Ovary (tissue), 9 donors: ENCODE measurements around the gene AP5Z1. TPM values are rescaled to one million over a fixed set of nuclear protein-coding genes. Genes with fewer than 3 reads are reported as not detected.

Experiments used
- DNase-seq, 5 donors: peaks; one replicate each; pipeline ENCODE4 v3.0.0-alpha.2; 2019 to 2020
- H3K27ac ChIP-seq, 2 donors: fragments of 200-600 bp; one replicate each; pipeline versions ENCODE4 v1.5.1 to v1.8.0; 2019 to 2022
- H3K27me3 ChIP-seq: fragments of 200-600 bp; one replicate; pipeline ENCODE4 v1.8.0; 2022
- H3K36me3 ChIP-seq: fragments of 200-600 bp; sonication (generic); one replicate; pipeline ENCODE4 v1.5.1; 2019
- H3K4me1 ChIP-seq: one replicate; pipeline ENCODE4 v1.8.1; 2013; ENCODE audit warnings: mild to moderate bottlenecking, moderate library complexity; ENCODE audit not compliant: insufficient read depth
- H3K4me3 ChIP-seq: fragments of 200-600 bp; sonication (generic); one replicate; pipeline ENCODE4 v1.5.1; 2017
- H3K9me3 ChIP-seq, 2 donors: fragments of 200-600 bp in 1 of 2; sonication (generic) in 1 of 2; one replicate each; pipeline versions ENCODE4 v1.5.1 to v1.8.1; 2013 to 2019; ENCODE audit warnings: mild to moderate bottlenecking in 1 of 2, moderate library complexity in 1 of 2
- EP300 ChIP-seq: sonication (generic); formaldehyde crosslinking; IDR thresholded peaks from one replicate; pipeline ENCODE4 v1.6.1; 2017; ENCODE audit warnings: antibody characterized with exemption
- POLR2A ChIP-seq: fragments of 450-650 bp; IDR thresholded peaks from one replicate; pipeline ENCODE4 v1.6.1; 2017; ENCODE audit warnings: antibody characterized with exemption, mild to moderate bottlenecking, moderate library complexity
- WGBS, 3 donors: extraction: QIAGEN DNeasy Blood & Tissue Kit in 1 of 3; methylation state at CpG; one replicate each; pipeline versions ENCODE4 v1.1.5 to v1.1.7; 2013 to 2017; 5-methylcytosine and 5-hydroxymethylcytosine counted together
- intact Hi-C, 4 donors: fragments of 100-400 bp; cut with DNase I; formaldehyde crosslinking; loops; one replicate each; pipeline versions ENCODE4 v1.11.0 to v1.15.1; 2022 to 2023
- polyA plus RNA-seq, 2 donors: library from polyadenylated mRNA; stranded (reverse); fragments of 200-250 nt in 1 of 2; fragments of 350-450 nt in 1 of 2; fragmentation: Illumina TruSeq in 1 of 2; extraction: RNeasy Lipid Tissue Mini Kit (QIAGEN cat#74804) in 1 of 2; gene quantifications; one replicate each; pipeline ENCODE4 v1.2.3, GENCODE V29; 2013 to 2014
- total RNA-seq, 7 donors: library from RNA; depleted of rRNA in 2 of 7; stranded (reverse); fragments of >200 nt in 2 of 7; fragmentation: NEBNext Ultra II Directional in 3 of 7; extraction: Animal tissue kit (Norgen Biotek cat#: 25700) in 3 of 7; gene quantifications; one replicate each; pipeline versions ENCODE4 v1.1.0 to v1.2.4, GENCODE V29; 2016 to 2023
- TF ChIP-seq, protein P1 (sequence below), 3 donors: fragments of 450-650 bp in 2 of 3; fragments of 200-600 bp in 1 of 3; IDR thresholded peaks; one replicate each; pipeline versions ENCODE4 v1.5.1 to v1.8.0; 2016 to 2022; ENCODE audit warnings: antibody characterized with exemption in 3 of 3, mild to moderate bottlenecking in 1 of 3
- donor health status: DM: no; HTN: no; CAD: no; lungs with moderate emphysema.
- donor health status: DM: no; HTN: no; CAD: no.
- donor health status: Bipolar disorder and iron deficiency.
- donor health status: DM: yes; HTN: yes; CAD: no.
- donor health status: DM: no; HTN: no; CAD: no.
- donor health status: DM: yes; HTN: yes; CAD: no.

Gene AP5Z1
- total and polyA plus RNA-seq, 9 donors: 2.4 to 37.3 (median 23.1) TPM

DNA sequence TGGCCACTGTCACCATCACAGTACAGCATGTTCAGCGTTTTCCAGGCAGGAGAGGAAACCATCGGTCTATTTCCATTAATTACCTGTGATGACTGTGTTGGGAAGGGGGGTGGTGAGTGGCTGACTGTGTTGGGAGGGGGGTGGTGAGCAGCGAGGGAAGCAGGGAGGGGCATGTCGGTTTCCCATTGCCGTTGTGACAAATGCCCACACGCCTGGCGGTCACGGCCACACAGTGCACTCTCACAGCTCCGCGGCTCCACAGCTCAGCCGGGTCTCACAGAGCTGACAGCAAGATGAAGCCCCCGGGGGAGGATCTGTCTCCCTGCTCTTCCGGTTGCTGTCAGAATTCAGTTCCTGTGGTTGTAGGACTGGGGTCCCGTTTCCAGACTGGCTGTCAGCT is 39.0 kb downstream of the AP5Z1 start:
- WGBS, 3 donors: 77 to 85% (median 79%) methylated on average over 14 of the region's 14 CpGs

GRCh38 chr7:4815121-4815520 is 39.7 kb downstream of the AP5Z1 start:
- no peak for TF ChIP-seq POLR2A
- TF ChIP-seq, protein P1, sequence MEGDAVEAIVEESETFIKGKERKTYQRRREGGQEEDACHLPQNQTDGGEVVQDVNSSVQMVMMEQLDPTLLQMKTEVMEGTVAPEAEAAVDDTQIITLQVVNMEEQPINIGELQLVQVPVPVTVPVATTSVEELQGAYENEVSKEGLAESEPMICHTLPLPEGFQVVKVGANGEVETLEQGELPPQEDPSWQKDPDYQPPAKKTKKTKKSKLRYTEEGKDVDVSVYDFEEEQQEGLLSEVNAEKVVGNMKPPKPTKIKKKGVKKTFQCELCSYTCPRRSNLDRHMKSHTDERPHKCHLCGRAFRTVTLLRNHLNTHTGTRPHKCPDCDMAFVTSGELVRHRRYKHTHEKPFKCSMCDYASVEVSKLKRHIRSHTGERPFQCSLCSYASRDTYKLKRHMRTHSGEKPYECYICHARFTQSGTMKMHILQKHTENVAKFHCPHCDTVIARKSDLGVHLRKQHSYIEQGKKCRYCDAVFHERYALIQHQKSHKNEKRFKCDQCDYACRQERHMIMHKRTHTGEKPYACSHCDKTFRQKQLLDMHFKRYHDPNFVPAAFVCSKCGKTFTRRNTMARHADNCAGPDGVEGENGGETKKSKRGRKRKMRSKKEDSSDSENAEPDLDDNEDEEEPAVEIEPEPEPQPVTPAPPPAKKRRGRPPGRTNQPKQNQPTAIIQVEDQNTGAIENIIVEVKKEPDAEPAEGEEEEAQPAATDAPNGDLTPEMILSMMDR (IDR thresholded peaks at IDR 0.05): no peak
- no peak for TF ChIP-seq EP300
- H3K27me3 ChIP-seq: no peaks in the 10 kb centered on the region
- H3K4me1 ChIP-seq: peaks cover 4% of the 10 kb centered on the region
- 97 to 99% (median 98%) methylated on average over 14 of the region's 14 CpGs for WGBS, 3 donors
- H3K36me3 ChIP-seq: no peaks in the 10 kb centered on the region
- no peak overlapping the region for H3K4me3 ChIP-seq
- DNase-seq: no peak
- no peaks in the 10 kb centered on the region for H3K9me3 ChIP-seq
- no peak overlapping the region for H3K27ac ChIP-seq
- intact Hi-C loops: no loop called here

More for the DNA sequence above, 39.0 kb downstream of the AP5Z1 start:
- no peak for DNase-seq
- H3K27ac ChIP-seq: no peak overlapping the region
- peaks cover 4% of the 10 kb centered on the region for H3K4me1 ChIP-seq
- intact Hi-C loops: no loop called here
- H3K27me3 ChIP-seq: no peaks in the 10 kb centered on the region
- TF ChIP-seq POLR2A (no peak), EP300 (no peak)
- TF ChIP-seq, protein P1 (IDR thresholded peaks at IDR 0.05): no peak
- H3K4me3 ChIP-seq: no peak overlapping the region
- H3K9me3 ChIP-seq: no peaks in the 10 kb centered on the region
- no peaks in the 10 kb centered on the region for H3K36me3 ChIP-seq

- intact Hi-C loops: no loop called here
- no peaks in the 10 kb centered on the region for H3K36me3 ChIP-seq
- WGBS, 3 donors: 82 to 88% (median 83%) methylated on average over 34 to 38 of the region's 38 CpGs
- H3K27me3 ChIP-seq: no peaks in the 10 kb centered on the region
- H3K27ac ChIP-seq: no peak overlapping the region
- TF ChIP-seq POLR2A (no peak), EP300 (no peak)
- TF ChIP-seq, protein P1 (IDR thresholded peaks at IDR 0.05): no peak
- DNase-seq: no peak
- H3K9me3 ChIP-seq: no peaks in the 10 kb centered on the region
- H3K4me1 ChIP-seq: peaks cover 4% of the 10 kb centered on the region
- H3K4me3 ChIP-seq: no peak overlapping the region
Observed at GRCh38 chr7:4815609-4816418, 40.4 kb downstream of the AP5Z1 start.

GRCh38 chr7:4816419-4817080 is 41.1 kb downstream of the AP5Z1 start:
- Histone ChIP-seq H3K4me1 (peaks cover 4% of the 10 kb centered on the region), H3K9me3 (no peaks in the 10 kb centered on the region), H3K27ac (no peak overlapping the region), H3K4me3 (no peak overlapping the region), H3K36me3 (no peaks in the 10 kb centered on the region), H3K27me3 (no peaks in the 10 kb centered on the region)
- WGBS, 3 donors: 87 to 92% (median 90%) methylated on average over 26 of the region's 26 CpGs
- no peak for DNase-seq
- no peak for TF ChIP-seq EP300
- no peak for TF ChIP-seq POLR2A
- TF ChIP-seq, protein P1 (IDR thresholded peaks at IDR 0.05): no peak
- intact Hi-C loops: no loop called here
